ENCODE data around the gene PUDP.

DNA sequence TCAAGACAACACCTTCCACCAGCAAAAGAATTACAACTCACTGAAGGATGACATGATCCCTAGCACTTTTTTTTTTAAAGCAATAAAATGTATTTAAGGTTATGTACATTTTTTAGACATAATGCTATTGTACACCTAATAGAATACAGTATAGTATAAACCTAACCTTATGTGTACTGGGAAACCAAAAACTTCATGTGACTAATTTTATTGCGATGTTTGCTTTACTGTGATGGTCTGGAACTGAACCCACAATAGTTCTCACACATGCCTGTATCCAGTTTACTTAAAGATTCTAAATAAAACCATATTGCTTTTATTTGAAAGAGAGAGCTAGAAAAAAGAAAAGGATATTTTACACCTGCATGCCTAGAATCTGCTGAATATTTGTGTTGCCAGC, 4.9 kb downstream of the PUDP start:
- TF ChIP-seq CEBPB (IDR thresholded peaks at IDR 0.05; ENCODE audit: low read depth) (no peak), CTCF (IDR thresholded peaks at IDR 0.05 in 2 of 3, conservative IDR thresholded peaks at IDR 0.05 in 1 of 3; ENCODE audit: borderline replicate concordance in 1 of 3, insufficient read depth in 1 of 3, low read depth in 2 of 3, low read length in 2 of 3) (no peak), POLR2A (IDR thresholded peaks at IDR 0.05; ENCODE audit: borderline replicate concordance, extremely low read depth, insufficient read depth, insufficient read length) (no peak), YY1 (IDR thresholded peaks at IDR 0.05; ENCODE audit: extremely low read depth, insufficient replicate concordance, low read depth, low read length) (no peak), SIN3A (IDR thresholded peaks at IDR 0.05; ENCODE audit: low read depth) (no peak), POLR2AphosphoS5 (IDR thresholded peaks at IDR 0.05; ENCODE audit: low read depth, low read length) (no peak), EZH2 (IDR thresholded peaks at IDR 0.05) (no peak), ATF3 (IDR thresholded peaks at IDR 0.05) (no peak), SP1 (IDR thresholded peaks at IDR 0.05; ENCODE audit: low read depth) (no peak), EGR1 (IDR thresholded peaks at IDR 0.05; ENCODE audit: low read depth) (no peak), MAX (IDR thresholded peaks at IDR 0.05) (no peak)
- TF ChIP-seq, protein P1, sequence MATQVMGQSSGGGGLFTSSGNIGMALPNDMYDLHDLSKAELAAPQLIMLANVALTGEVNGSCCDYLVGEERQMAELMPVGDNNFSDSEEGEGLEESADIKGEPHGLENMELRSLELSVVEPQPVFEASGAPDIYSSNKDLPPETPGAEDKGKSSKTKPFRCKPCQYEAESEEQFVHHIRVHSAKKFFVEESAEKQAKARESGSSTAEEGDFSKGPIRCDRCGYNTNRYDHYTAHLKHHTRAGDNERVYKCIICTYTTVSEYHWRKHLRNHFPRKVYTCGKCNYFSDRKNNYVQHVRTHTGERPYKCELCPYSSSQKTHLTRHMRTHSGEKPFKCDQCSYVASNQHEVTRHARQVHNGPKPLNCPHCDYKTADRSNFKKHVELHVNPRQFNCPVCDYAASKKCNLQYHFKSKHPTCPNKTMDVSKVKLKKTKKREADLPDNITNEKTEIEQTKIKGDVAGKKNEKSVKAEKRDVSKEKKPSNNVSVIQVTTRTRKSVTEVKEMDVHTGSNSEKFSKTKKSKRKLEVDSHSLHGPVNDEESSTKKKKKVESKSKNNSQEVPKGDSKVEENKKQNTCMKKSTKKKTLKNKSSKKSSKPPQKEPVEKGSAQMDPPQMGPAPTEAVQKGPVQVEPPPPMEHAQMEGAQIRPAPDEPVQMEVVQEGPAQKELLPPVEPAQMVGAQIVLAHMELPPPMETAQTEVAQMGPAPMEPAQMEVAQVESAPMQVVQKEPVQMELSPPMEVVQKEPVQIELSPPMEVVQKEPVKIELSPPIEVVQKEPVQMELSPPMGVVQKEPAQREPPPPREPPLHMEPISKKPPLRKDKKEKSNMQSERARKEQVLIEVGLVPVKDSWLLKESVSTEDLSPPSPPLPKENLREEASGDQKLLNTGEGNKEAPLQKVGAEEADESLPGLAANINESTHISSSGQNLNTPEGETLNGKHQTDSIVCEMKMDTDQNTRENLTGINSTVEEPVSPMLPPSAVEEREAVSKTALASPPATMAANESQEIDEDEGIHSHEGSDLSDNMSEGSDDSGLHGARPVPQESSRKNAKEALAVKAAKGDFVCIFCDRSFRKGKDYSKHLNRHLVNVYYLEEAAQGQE (IDR thresholded peaks at IDR 0.05; ENCODE audit: low read depth): no peak
- TF ChIP-seq, protein P2, sequence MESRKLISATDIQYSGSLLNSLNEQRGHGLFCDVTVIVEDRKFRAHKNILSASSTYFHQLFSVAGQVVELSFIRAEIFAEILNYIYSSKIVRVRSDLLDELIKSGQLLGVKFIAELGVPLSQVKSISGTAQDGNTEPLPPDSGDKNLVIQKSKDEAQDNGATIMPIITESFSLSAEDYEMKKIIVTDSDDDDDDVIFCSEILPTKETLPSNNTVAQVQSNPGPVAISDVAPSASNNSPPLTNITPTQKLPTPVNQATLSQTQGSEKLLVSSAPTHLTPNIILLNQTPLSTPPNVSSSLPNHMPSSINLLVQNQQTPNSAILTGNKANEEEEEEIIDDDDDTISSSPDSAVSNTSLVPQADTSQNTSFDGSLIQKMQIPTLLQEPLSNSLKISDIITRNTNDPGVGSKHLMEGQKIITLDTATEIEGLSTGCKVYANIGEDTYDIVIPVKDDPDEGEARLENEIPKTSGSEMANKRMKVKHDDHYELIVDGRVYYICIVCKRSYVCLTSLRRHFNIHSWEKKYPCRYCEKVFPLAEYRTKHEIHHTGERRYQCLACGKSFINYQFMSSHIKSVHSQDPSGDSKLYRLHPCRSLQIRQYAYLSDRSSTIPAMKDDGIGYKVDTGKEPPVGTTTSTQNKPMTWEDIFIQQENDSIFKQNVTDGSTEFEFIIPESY (IDR thresholded peaks at IDR 0.05; ENCODE audit: extremely low read depth, insufficient replicate concordance, low read length): no peak

Measured in HCT116 (cell line).